Measurements from ENCODE around the gene RNF121. TPM values are rescaled to one million over a fixed set of nuclear protein-coding genes. Genes with fewer than 3 reads are reported as not detected.
A peak's percentile ranks its signal among the peaks of the same experiment; 100 is the strongest.

Gene RNF121
- total RNA-seq, 1 donor from 2014 or later, result 19.6 TPM

DNA sequence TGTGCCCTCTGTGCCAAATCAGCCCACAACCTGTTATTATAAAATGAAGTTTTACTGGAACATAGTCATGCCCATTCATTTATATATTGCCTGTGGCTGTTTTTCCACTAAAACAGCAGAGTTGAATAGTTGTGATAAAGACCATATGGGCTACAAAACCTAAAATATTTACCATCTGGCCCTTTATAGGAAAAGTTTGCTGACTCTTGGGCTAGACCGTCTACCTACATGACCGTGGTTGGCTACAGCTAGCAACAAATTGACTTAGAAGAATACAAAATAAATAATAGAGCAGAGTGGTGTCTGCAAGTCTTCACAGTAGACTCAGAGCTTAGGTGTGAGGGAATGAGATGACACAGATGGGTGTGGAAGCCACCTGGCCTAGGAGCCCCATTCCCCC lies 58.7 kb downstream of the RNF121 start:
- no peak for DNase-seq (ENCODE audit: low read depth in 2 of 2)

DNA sequence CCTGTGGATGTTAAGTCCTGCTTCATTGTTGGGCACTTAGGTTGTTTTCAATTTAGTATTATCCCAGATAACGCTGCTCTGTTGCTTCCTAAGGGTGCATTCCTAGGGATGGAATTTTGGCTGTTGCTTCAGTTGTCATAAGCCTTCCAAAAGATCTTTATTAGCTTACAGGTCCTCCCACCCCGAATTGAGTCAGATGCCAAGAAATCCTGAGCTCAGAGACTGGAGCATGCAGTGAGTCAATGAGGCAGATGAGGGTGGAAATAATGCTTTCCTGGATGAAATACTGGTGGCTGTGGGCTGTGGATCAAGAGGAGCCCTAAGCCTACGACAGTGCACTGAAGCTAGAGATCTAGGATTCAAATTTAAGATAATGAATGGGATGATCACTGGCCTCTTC lies 59.2 kb downstream of the RNF121 start:
- DNase-seq (ENCODE audit: low read depth in 2 of 2), result no peak

DNA sequence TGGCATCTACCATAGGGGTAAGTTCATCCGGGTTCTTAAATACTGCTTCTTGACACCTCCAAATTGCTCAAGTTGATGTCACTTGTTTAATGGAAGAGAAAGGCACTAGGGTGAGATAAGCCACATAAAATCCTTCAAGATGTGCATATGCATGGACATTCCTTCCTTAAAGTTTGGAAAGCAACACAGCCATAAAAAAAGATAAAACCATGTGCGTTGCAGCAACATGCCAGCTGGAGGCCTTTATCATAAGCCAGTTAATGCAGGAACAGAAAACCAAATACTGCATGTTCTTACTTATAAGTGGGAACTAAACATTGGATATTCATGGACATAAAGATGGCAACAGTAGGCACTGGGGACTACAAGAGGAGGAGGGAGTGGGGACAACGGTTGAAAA lies 61.9 kb downstream of the RNF121 start:
- DNase-seq (ENCODE audit: low read depth in 2 of 2), result no peak

DNA sequence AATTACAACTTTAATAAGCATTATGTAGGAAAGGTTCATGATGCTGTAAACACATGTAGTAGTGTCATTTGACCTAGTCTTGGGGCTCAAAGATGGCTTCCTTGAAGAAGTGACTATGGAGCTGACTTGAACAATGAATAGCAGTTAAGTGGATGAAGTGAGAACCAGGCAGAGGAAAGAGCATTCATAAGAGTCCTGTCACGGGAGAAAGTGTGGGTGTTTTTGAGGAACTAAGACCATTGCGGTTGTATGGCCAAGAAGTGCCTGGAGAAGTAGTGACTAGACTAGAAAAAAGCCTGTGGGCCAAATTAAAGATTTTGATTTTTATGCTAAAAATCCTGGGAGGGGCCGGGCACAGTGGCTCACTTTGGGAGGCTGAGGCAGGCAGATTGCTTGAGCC lies 62.6 kb downstream of the RNF121 start:
- no peak for DNase-seq (ENCODE audit: low read depth in 2 of 2)

DNA sequence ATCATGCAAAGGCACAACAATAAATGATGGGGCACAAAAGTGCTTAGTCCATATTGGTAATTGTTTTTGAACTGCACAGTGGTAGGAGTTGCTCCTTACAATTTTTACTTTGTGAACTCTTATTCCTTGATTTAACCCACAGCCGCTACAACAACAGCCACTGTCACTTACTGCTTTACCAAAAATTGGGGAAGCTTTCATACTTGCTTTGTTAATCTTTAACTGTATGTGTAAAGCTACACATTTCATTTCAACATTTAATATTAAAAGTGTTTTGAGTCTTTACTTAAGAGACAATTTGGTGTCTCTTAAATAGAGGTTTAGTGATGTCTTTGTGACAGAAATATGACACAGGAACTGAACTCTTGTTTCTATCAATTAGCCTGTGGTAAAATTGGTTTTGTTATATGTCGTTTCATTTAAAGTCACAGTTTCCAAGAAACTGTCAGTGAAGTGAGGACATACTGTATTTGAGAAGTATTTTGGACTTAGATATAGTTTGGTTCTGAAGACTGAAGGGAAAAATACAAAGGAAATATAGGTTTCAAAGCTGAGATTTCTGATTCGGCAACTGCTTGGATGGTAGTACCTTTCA lies 63.4 kb downstream of the RNF121 start:
- no peak for DNase-seq (ENCODE audit: low read depth in 2 of 2)

DNA sequence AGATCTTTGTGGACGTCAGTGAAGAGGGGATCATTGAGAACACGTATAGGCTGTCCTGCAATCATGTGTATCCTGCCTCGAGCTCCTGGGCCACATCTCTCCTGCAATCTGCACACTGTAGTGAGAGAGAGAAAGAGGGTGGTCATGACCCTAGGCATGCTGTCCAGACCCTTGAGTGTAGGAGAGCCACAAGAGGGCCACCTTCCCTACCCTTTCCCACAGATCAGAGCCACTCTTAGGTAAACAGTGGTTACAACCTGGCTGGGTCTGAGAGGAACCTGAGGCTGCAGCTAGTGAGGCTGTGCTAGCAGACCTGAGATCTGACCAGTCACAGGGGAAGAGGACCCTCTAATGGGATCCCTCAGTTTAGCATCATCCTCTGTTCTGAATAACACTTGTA lies 65.9 kb downstream of the RNF121 start:
- no peak for DNase-seq (ENCODE audit: low read depth in 2 of 2)

DNA sequence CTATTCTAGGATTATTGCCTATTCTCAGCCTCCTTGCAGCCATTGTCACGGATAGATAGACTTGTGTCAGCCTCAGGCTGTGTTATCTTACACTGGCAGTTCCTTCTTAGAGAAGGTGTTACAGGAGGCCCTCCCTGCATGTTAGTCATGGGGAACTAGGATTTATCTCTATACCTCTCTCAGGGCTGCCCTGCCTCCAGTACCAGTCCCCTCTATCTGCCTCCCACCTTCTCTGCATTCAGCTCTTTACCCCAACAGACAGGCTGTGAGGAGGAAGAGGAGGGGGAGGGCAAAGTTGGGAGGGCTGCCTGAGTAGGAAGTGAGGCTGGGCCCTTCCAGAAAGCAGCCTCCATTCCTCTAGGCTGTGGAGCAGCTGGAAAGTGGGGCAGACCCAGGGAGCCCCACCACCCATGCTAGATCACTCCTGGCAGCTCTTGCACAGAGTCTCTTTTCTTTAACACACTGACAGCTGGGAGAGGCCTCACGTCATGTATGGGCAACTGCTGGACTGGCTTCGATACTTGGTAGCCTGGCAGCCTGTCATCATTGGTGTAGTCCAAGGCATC lies 67.0 kb downstream of the RNF121 start:
- no peak for DNase-seq (ENCODE audit: low read depth in 2 of 2)

DNA sequence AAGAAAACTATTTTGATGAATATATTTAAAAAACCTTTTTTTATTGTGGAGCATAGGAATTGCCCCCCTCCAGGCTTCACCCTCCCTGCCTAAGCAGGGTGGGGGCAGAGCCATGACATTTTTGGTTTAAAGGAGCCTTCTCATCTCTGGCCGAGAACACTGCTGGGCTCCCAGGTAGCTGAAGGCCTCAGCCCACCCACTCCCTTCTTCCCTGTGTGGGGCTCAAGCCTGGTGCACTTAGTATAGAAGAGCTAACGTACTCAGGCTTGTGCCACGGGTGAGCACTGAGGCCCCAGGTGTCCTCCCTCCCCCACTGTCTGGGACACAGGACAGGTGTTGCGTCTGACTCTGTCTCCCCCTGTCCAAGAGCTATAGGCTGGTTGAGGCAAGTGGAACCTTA lies 67.7 kb downstream of the RNF121 start:
- no peak for DNase-seq (ENCODE audit: low read depth in 2 of 2)

DNA sequence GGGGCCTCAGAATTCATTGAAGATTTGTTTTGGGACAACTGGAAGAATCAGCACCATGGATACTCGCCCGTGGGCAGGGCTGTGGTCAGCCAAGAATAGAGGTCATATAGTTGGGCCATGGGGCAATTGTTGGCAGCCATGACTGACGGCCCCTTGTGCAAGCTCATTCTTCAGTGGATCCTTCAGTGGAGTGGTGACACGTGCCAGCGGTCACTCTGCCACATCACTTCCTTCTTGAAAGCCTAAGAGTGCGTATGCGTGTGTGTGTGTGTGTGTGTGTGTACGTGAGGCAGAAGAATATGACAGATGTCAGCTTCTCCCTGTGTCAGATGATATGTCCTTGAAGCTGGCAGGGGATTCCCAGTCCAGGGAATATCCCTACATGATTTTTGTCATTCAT lies 68.1 kb downstream of the RNF121 start:
- no peak for DNase-seq (ENCODE audit: low read depth in 2 of 2)

DNA sequence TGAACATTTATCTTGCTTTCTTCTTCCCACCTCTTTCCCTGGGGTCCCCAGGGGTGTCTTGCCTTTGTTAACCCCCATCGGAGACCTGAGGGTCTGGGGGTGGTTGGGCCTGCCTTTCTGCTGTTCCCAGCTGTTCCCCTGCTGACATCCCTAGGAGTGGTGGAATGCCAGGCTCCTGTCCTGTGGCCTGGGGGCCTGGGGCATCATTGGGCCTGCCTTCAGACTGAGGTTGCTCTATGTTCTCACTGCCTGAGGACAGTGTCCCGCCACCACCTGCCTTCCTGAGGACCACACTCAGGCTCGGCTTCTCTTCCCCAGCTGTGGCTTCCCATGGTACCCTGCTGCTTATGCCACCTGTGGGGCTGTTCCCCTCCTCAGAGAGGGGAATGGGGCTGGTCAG lies 68.7 kb downstream of the RNF121 start:
- DNase-seq (ENCODE audit: low read depth in 2 of 2), result no peak

DNA sequence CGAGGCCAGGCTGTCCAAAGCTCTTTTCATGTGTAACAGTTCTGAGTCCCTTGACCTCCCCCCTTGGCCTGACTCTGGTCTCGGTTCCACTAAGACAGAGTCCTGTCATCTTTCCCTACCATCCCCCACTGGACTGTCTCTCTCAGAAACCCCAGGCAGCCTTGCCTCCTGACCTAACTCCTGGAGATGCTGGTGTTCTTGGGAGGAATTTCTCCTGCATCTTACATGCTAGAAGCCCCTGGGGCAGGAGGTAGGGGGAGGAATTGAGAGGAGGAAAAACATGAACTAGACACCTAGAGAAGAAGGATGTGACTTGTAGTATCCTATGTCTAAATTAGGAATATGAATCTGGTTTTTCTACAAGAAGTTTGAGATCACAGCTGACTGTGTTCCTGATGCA lies 69.2 kb downstream of the RNF121 start:
- no peak for DNase-seq (ENCODE audit: low read depth in 2 of 2)

DNA sequence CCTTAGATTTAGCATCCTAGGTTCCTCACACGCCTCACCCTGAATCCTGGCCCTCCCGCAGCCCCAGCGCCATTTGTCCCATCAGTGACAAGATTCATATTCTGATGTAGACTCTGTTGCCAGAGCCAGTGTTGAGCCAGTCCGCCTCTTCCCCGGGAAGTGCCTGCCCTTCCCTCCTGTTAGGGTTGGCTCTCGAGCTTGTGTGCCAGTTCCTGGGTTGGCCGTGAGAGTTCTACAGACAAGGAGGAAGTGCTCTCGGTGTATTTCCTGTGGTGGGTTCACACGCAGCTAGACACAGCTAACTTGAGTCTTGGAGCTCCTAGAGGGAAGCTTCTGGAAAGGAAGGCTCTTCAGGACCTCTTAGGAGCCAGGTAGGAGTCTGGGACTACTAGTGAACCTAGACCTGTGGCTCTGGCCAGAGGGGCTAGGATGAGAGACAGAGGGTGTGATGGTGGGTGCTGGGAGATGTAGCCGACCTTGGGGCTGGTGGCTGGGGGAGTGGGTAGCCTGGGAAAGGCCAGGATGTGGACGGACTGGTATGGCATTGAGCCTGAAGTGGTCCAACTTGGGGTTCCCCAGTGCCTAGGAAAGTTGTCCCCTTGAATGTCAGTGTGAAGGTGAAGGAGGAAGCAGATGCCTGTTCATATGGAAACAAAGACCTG lies 69.9 kb downstream of the RNF121 start, which contains the start of gene IL18BP:
TSS of gene IL18BP (plus strand) at position 261 of the 662 bp plus-strand sequence. CDS start 1,076 bp downstream, outside the sequence.
- peak in 1 of 2 donors; percentile 37 for DNase-seq (ENCODE audit: low read depth in 2 of 2)

DNA sequence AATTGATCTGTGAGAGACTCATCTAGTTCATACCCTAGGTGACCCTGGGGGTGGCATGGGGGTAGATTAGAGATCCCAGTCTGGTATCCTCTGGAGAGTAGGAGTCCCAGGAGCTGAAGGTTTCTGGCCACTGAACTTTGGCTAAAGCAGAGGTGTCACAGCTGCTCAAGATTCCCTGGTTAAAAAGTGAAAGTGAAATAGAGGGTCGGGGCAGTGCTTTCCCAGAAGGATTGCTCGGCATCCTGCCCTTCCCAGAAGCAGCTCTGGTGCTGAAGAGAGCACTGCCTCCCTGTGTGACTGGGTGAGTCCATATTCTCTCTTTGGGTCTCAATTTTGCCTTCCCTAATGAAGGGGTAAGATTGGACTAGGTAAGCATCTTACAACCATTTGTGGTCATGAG lies 70.5 kb downstream of the RNF121 start:
- no peak for DNase-seq (ENCODE audit: low read depth in 2 of 2)

DNA sequence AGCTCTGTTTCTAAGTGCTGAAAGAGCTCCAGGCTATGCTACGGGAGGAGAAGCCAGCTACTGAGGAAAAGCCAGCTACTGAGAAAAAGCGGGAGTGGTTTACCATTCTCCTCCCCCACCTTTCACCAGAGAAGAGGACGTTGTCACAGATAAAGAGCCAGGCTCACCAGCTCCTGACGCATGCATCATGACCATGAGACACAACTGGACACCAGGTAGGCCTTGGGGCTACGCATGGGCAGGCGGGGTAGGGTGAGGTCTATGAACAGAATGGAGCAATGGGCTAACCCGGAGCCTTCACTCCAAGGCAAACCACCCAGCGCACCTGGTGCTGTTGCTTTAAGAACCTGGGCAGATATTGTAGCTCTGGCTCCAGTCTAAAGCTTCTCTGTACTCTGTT lies 71.0 kb downstream of the RNF121 start:
- no peak for DNase-seq (ENCODE audit: low read depth in 2 of 2)

DNA sequence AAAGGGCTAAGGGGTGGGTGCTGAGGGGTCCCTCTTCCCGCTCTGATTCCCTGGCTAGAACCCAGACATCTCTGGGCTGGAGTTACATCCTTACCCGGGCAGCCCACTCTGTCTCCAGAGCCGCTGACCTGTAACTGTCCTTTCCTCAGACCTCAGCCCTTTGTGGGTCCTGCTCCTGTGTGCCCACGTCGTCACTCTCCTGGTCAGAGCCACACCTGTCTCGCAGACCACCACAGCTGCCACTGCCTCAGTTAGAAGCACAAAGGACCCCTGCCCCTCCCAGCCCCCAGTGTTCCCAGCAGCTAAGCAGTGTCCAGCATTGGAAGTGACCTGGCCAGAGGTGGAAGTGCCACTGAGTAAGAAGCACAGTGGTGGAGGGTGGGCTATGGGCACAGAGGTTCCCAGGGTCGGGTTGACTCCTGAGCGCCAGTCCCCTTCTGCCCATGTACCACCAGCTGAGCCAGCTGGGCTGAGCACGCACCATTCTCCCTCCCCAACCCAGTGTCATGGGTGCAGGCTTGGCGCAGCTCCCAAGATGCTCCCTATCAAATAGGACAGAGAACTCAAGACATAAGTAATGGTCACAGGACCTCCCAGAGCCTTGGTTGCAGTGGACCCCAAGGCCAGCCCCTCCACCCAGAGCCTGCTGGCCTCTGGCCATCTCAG lies 71.5 kb downstream of the RNF121 start:
- no peak for DNase-seq (ENCODE audit: low read depth in 2 of 2)

DNA sequence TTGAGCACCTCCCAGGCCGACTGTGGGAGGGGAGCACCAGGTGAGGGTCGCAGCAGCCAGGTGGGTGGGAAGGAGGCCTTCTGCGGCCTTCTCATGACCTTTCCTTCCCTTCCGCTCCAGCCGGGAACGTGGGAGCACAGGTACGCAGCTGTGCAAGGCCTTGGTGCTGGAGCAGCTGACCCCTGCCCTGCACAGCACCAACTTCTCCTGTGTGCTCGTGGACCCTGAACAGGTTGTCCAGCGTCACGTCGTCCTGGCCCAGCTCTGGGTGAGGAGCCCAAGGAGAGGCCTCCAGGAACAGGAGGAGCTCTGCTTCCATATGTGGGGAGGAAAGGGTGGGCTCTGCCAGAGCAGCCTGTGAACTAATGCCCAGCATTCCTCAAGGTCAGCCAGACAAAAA lies 72.4 kb downstream of the RNF121 start:
- no peak for DNase-seq (ENCODE audit: low read depth in 2 of 2)

DNA sequence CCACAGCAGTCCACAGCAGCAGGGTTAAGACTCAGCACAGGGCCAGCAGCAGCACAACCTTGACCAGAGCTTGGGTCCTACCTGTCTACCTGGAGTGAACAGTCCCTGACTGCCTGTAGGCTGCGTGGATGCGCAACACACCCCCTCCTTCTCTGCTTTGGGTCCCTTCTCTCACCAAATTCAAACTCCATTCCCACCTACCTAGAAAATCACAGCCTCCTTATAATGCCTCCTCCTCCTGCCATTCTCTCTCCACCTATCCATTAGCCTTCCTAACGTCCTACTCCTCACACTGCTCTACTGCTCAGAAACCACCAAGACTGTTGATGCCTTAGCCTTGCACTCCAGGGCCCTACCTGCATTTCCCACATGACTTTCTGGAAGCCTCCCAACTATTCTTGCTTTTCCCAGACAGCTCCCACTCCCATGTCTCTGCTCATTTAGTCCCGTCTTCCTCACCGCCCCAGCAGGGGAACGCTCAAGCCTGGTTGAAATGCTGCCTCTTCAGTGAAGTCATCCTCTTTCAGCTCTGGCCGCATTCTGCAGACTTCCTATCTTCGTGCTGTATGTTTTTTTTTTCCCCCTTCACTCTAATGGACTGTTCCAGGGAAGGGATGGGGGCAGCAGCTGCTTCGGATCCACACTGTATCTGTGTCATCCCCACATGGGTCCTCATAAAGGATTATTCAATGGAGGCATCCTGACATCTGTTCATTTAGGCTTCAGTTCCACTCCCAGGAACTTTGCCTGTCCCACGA lies 73.2 kb downstream of the RNF121 start:
- DNase-seq (ENCODE audit: low read depth in 2 of 2), result no peak

DNA sequence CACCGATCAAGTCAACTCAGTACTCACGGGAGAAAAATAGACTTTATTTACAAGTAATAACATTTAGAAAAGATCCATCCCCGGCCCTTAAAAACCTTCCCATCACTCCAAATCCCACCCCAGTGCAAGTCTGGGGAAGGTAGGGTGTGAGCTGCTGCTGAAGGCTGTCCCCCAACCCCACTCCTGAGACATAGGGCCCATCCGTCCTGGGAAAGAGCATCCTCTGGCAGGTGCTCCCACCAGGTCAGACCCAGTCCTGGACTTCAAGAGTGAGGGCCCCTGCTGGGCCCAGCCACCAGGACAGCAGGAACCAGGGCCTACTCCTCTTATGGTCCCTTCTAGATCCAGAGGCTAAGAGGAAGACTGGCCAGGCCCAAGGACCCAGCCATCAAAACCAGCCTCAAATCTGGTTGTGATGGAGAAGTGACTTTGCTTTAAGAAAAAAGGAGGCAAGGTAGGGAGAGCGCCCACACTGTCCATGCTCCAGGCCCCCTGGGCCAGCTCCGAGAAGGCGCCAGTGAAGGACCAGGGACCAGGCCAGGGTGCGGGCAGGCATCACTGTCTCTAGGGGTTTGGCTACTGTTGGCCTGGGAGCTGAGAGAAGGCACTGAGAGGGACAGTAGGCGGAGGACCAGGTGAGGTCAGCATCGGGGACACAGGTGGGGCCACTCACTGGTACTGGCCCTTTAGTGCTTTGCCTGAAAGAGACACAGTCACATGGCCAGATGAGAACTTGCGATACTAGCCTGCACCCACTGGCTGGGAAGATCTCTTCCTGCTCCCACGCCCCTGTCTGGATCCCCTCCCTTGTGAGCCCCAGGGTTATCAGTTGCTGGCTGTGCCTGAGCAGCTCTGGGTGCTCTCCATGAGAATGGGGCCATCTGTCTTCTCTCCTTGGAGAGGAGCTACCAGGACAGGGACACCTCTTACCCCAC lies 74.3 kb downstream of the RNF121 start:
- DNase-seq (ENCODE audit: low read depth in 2 of 2), result no peak

DNA sequence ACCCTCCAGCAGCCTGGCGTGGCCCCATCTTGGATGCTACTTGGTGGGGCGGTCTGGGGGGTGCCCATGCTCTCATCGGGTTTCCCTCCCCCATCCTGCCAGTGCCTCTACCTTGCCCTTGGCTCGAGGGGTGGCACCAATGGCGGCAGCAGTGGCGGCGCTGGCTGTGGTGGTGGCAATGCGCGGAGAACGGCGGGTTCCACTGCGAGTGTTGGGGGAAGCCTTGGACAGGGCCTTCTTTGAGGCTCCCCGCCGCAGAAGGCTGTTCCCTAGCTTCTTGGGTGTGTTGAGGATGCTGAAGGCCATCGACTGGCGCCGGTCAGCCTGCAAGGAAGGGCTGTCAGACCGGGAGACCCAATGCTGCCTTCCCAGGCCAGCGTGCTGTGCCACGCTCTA lies 74.9 kb downstream of the RNF121 start:
- DNase-seq (ENCODE audit: low read depth in 2 of 2), result no peak

DNA sequence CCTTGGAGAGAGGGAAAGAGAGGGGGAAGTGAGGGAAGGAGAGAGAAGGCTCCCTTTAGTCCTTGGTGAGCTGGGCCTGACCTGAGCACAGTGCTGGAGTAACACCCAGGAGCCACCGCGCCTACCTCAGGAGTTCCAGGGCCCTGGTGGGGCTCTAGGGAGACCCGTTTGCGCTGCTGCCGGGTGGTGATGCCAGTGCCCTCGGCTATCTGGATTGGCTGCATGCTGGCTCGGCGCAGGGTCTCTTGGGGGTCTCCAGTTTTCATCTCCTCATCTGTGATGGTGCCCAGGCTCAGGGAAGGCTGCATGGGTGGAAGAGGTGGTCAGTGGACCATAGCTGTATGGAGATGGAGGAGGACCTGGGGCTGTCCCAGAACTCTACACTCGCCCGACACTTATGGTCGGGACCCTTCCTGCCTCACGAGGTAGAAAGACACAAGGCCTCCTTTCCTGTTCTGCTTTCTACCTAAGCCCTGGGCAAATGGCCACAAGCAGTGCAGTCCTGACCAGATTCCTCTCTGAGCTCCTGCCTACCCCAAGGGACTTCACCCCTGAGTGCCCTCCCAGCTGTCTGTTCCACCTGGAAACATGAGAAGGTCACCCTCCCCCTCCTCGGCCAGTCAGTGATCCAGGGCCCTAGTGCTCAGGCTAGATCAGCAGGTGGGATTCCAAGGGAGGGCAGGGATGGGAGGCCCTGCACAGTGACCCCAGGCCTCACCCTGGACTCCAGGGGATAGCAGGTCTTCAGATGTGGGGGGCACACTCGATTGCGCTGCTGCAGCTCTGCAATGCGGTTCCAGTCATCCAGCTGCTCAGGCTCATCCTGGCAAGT lies 75.9 kb downstream of the RNF121 start:
- no peak for DNase-seq (ENCODE audit: low read depth in 2 of 2)

Measured in dermis microvascular lymphatic vessel endothelial cell (primary cell).